GM19328 (cell line): ENCODE measurements around the gene METTL15.
"Not testable (repeated sequence)": the region's sequence is repeated elsewhere in the genome, so short reads cannot be mapped to it uniquely, and the experiment has no call there.

Experiments
- ATAC-seq: cut with Tn5 transposase; IDR thresholded peaks from one replicate; pipeline ENCODE4 v1.9.1; 2021; ENCODE audit warnings: mild to moderate bottlenecking, moderate library complexity; ENCODE audit not compliant: unreplicated experiment

METTL15 gene

DNA sequence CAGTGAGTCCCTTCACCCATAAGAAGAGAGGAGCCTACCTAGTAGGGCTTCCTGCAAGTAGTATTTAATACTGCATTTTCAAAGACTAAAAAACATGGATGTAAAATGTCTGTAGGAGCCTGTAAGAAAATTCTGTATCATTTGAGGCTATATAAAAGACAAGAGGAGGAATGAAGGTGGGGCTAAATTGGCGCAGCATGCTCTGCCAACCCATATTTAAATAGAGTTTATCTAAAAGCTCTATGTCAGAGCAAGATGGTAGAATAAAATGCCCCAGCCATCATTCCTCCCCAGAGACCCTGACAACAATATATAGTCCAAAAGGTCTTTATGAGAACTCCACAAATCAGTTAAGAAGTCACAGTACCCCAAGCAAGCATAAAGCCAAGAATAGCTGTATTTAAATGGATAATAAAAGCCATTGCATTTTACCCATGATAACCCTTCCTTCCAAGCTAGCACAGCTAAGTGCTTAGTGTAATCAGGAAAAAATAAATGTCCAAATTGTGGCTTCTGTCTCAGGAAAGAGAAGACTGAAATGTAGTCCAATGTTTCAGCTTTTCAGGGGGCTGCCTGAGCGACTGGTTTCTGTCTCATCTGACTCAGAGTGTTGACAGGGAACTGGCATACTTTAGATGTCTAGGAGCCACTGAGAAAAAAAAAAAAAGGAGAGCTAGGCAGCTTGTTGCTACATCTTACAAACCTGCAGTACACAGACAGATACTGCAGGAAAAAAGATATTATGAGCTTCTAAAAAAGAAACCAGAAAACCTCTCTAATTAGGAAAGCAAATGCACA is 258.6 kb downstream of the METTL15 start:
- no peak for ATAC-seq

DNA sequence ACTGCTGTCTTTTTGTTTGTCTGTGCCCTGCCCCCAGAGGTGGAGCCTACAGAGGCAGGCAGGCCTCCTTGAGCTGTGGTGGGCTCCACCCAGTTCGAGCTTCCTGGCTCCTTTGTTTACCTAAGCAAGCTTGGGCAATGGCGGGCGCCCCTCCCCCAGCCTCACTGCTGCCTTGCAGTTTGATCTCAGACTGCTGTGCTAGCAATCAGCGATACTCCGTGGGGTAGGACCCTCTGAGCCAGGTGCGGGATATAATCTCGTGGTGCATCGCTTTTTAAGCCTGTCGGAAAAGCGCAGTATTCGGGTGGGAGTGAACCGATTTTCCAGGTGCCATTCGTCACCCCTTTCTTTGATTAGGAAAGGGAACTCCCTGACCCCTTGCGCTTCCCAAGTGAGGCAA is 269.9 kb downstream of the METTL15 start:
- ATAC-seq, result not testable (repeated sequence)
